GM21447 (cell line): Measurements from ENCODE around the gene BNC1.

Experiments used
- ATAC-seq: cut with Tn5 transposase; IDR thresholded peaks from one replicate; pipeline ENCODE4 v1.9.1; 2021; ENCODE audit not compliant: unreplicated experiment

BNC1 gene

GRCh38 chr15:83284559-83285283 lies at the start of gene BNC1:
BNC1 (minus strand) TSS chr15:83284664; CDS start chr15:83284628, 36 bp downstream.
- ATAC-seq, result no peak

GRCh38 chr15:83327041-83327440 lies 42.6 kb upstream of the BNC1 start:
- ATAC-seq, result no peak

- ATAC-seq, result no peak
Observed at GRCh38 chr15:83324799-83325198, 40.3 kb upstream of the BNC1 start.

GRCh38 chr15:83323296-83323711 lies 38.8 kb upstream of the BNC1 start:
- ATAC-seq, result no peak

GRCh38 chr15:83322691-83323090 lies 38.2 kb upstream of the BNC1 start:
- ATAC-seq, result no peak

GRCh38 chr15:83322061-83322460 lies 37.6 kb upstream of the BNC1 start:
- ATAC-seq, result no peak

- ATAC-seq, result no peak
Observed at GRCh38 chr15:83320844-83321243, 36.4 kb upstream of the BNC1 start.

GRCh38 chr15:83320404-83320803 lies 35.9 kb upstream of the BNC1 start:
- no peak for ATAC-seq

- no peak for ATAC-seq
Observed at GRCh38 chr15:83319771-83320170, 35.3 kb upstream of the BNC1 start.

- ATAC-seq, result no peak
Observed at GRCh38 chr15:83318861-83319415, 34.5 kb upstream of the BNC1 start.

GRCh38 chr15:83318036-83318435 lies 33.6 kb upstream of the BNC1 start:
- no peak for ATAC-seq

- ATAC-seq, result no peak
Observed at GRCh38 chr15:83312071-83312470, 27.6 kb upstream of the BNC1 start.

- ATAC-seq, result no peak
Observed at GRCh38 chr15:83310521-83311456, 26.3 kb upstream of the BNC1 start.

- ATAC-seq, result no peak
Observed at GRCh38 chr15:83308671-83309070, 24.2 kb upstream of the BNC1 start.

- no peak for ATAC-seq
Observed at GRCh38 chr15:83306561-83306960, 22.1 kb upstream of the BNC1 start.

GRCh38 chr15:83305704-83306291 lies 21.3 kb upstream of the BNC1 start:
- no peak for ATAC-seq

- ATAC-seq, result no peak
Observed at GRCh38 chr15:83304861-83305703, 20.6 kb upstream of the BNC1 start.

GRCh38 chr15:83303535-83303934 lies 19.1 kb upstream of the BNC1 start:
- no peak for ATAC-seq

- ATAC-seq, result no peak
Observed at GRCh38 chr15:83300826-83301225, 16.4 kb upstream of the BNC1 start.

- ATAC-seq, result no peak
Observed at GRCh38 chr15:83299462-83299861, 15.0 kb upstream of the BNC1 start.
